Panc1 (cell line): ENCODE data around the gene TBC1D10A. TPM values are rescaled to one million over a fixed set of nuclear protein-coding genes. Genes with fewer than 3 reads are reported as not detected.

Experiments
- ATAC-seq: fragments of 200-7000 bp; cut with Tn5 transposase; 2 replicates; pipeline ENCODE4 v1.9.1; 2020; ENCODE audit warnings: mild to moderate bottlenecking, moderate library complexity
- BruUV-seq: library from RNA; stranded (reverse); fragments of 400-500 nt; replicated peaks from 2 replicates; lab custom pipeline; 2021; lab: Mats Ljungman, UMichigan
- CTCF ChIA-PET: fragments of 300-600 bp; sonication (Branson Sonifier 250); formaldehyde crosslinking; loops from one replicate; lab custom pipeline; 2022; ENCODE audit warnings: antibody characterized with exemption; lab: Charles Lee
- POLR2A ChIA-PET: fragments of 300-600 bp; sonication (Branson Sonifier 250); formaldehyde crosslinking; loops from one replicate; lab custom pipeline; 2022; ENCODE audit warnings: antibody characterized with exemption; lab: Charles Lee
- DNase-seq: peaks from one replicate; pipeline ENCODE4 v3.0.0-alpha.2; 2010; ENCODE audit warnings: low read depth, low spot score
- H3K27ac ChIP-seq: 2 replicates; pipeline ENCODE4 v1.5.1; 2011; ENCODE audit warnings: mild to moderate bottlenecking, low read length, inconsistent platforms
- H3K27me3 ChIP-seq: fragments of 200-500 bp; sonication (Bioruptor generic); 2 replicates; pipeline ENCODE4 v1.6.0; 2014; ENCODE audit warnings: low read length, inconsistent platforms; ENCODE audit not compliant: control insufficient read depth, insufficient read depth
- H3K36me3 ChIP-seq: fragments of 200-500 bp; sonication (Bioruptor generic); 2 replicates; pipeline ENCODE4 v1.5.1; 2014; ENCODE audit warnings: inconsistent platforms, mild to moderate bottlenecking, low read length, moderate library complexity; ENCODE audit not compliant: control insufficient read depth, insufficient read depth
- H3K4me1 ChIP-seq: 2 replicates; pipeline ENCODE4 v1.5.1; 2011; ENCODE audit warnings: inconsistent platforms, mild to moderate bottlenecking, low read length, moderate library complexity; ENCODE audit not compliant: control insufficient read depth, insufficient read depth
- H3K4me3 ChIP-seq, 2 experiments: 2 replicates each; pipeline ENCODE4 v1.5.1; 2011 to 2012; ENCODE audit warnings: low read depth in 2 of 2, low read length in 2 of 2, mild to moderate bottlenecking in 2 of 2, inconsistent platforms in 1 of 2, moderate library complexity in 1 of 2
- H3K9me3 ChIP-seq: fragments of 200-500 bp; sonication (Bioruptor generic); 2 replicates; pipeline ENCODE4 v1.5.1; 2014; ENCODE audit warnings: low read depth, mild to moderate bottlenecking, inconsistent platforms, low read length, moderate library complexity; ENCODE audit not compliant: control insufficient read depth, insufficient read depth
- POLR2AphosphoS5 ChIP-seq: IDR thresholded peaks from 2 replicates; pipeline ENCODE4 v1.6.1; 2012; ENCODE audit warnings: mild to moderate bottlenecking, low read depth, low read length, moderate library complexity
- SIN3A ChIP-seq: IDR thresholded peaks from 2 replicates; pipeline ENCODE4 v1.6.1; 2012; ENCODE audit warnings: low read depth, mild to moderate bottlenecking, low read length, moderate library complexity, borderline replicate concordance; ENCODE audit not compliant: insufficient read depth
- TCF7L2 ChIP-seq: IDR thresholded peaks from 2 replicates; pipeline ENCODE4 v1.6.1; 2011; ENCODE audit warnings: mild to moderate bottlenecking, low read depth, low read length, inconsistent platforms
- in situ Hi-C: cut with HindIII; loops from 2 replicates; pipeline ENCODE4 v1.10.0; 2016; ENCODE audit warnings: low sequenced_read_pairs, low pct_unique_long_range_greater_than_20kb
- intact Hi-C: fragments of 100-400 bp; cut with micrococcal nuclease; formaldehyde crosslinking; loops from one replicate; pipeline ENCODE4 v1.10.0; 2022; ENCODE audit not compliant: unreplicated experiment
- total RNA-seq: library from RNA; stranded (reverse); gene quantifications from one replicate; pipeline ENCODE4 v1.2.1, GENCODE V29; 2021; ENCODE audit not compliant: unreplicated experiment
- TF ChIP-seq, protein P1 (sequence below): fragments of 450-650 bp; IDR thresholded peaks from 2 replicates; pipeline ENCODE4 v1.5.1; 2017; ENCODE audit warnings: mild to moderate bottlenecking
- TF ChIP-seq, protein P2 (sequence below), 2 experiments: IDR thresholded peaks; 2 replicates each; pipeline ENCODE4 v1.6.1; 2011 to 2012; ENCODE audit warnings: low read depth in 2 of 2, control low read depth in 1 of 2, low read length in 1 of 2, mild to moderate bottlenecking in 1 of 2, moderate library complexity in 1 of 2; ENCODE audit not compliant: insufficient read depth in 1 of 2

The TBC1D10A gene
- total RNA-seq, 1 experiment from 2014 or later = 14.9 TPM

DNA sequence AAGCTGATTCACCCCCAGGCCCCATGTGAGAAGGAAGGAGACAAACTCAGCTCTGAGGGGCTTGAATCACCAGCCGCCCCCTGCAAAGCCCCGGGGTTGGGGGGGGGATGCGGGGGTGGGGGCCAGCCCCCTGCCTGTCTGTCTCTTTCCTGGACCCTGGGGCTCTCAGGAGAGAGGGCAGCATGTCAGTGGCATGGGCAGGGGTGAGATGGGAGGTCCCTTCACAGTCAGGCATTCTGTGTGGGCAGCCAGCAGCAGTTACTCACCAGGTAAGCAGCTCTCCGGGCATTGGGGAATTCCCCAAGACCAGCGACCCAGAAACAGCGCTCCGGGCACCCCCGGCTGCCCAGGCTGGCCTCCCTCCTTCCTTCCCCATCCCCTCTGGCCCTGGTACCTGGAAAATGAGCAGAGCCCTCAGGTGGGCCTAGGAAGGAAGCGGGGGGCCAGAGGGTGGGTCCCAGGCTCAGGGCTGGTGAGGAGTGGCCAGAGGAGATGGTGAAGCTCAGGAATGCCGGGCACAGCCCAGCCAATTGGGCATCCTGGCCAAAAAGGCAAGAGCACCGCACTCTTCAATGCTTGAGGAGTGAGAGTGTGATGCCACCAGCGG lies 76.0 kb downstream of the TBC1D10A start:
- ChIA-PET CTCF (interaction anchor here (0.6 to 1.1 kb wide), 2 partner anchors 38 to 940 kb away, joined by 3 to 4 read pairs; no protein-coding TSS in a partner anchor), POLR2A (interaction anchor here (0.6 kb wide), 2 partner anchors 37 to 115 kb away, joined by 3 to 4 read pairs; no protein-coding TSS in a partner anchor)
- H3K36me3 ChIP-seq = no peaks in the 10 kb centered on the region
- ATAC-seq (peak; percentile 33), DNase-seq (no peak)
- H3K27ac ChIP-seq = peak overlapping the region; percentile 89
- in situ Hi-C loops (no loop called here), intact Hi-C loops (no loop called here)
- no peaks in the 10 kb centered on the region for H3K9me3 ChIP-seq
- no peak for TF ChIP-seq TCF7L2
- TF ChIP-seq, protein P1, sequence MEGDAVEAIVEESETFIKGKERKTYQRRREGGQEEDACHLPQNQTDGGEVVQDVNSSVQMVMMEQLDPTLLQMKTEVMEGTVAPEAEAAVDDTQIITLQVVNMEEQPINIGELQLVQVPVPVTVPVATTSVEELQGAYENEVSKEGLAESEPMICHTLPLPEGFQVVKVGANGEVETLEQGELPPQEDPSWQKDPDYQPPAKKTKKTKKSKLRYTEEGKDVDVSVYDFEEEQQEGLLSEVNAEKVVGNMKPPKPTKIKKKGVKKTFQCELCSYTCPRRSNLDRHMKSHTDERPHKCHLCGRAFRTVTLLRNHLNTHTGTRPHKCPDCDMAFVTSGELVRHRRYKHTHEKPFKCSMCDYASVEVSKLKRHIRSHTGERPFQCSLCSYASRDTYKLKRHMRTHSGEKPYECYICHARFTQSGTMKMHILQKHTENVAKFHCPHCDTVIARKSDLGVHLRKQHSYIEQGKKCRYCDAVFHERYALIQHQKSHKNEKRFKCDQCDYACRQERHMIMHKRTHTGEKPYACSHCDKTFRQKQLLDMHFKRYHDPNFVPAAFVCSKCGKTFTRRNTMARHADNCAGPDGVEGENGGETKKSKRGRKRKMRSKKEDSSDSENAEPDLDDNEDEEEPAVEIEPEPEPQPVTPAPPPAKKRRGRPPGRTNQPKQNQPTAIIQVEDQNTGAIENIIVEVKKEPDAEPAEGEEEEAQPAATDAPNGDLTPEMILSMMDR = no peak
- TF ChIP-seq, protein P2, sequence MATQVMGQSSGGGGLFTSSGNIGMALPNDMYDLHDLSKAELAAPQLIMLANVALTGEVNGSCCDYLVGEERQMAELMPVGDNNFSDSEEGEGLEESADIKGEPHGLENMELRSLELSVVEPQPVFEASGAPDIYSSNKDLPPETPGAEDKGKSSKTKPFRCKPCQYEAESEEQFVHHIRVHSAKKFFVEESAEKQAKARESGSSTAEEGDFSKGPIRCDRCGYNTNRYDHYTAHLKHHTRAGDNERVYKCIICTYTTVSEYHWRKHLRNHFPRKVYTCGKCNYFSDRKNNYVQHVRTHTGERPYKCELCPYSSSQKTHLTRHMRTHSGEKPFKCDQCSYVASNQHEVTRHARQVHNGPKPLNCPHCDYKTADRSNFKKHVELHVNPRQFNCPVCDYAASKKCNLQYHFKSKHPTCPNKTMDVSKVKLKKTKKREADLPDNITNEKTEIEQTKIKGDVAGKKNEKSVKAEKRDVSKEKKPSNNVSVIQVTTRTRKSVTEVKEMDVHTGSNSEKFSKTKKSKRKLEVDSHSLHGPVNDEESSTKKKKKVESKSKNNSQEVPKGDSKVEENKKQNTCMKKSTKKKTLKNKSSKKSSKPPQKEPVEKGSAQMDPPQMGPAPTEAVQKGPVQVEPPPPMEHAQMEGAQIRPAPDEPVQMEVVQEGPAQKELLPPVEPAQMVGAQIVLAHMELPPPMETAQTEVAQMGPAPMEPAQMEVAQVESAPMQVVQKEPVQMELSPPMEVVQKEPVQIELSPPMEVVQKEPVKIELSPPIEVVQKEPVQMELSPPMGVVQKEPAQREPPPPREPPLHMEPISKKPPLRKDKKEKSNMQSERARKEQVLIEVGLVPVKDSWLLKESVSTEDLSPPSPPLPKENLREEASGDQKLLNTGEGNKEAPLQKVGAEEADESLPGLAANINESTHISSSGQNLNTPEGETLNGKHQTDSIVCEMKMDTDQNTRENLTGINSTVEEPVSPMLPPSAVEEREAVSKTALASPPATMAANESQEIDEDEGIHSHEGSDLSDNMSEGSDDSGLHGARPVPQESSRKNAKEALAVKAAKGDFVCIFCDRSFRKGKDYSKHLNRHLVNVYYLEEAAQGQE (IDR thresholded peaks at IDR 0.05; ENCODE audit: insufficient read depth in 1 of 2, low read depth in 2 of 2, low read length in 1 of 2) = no peak
- H3K4me1 ChIP-seq = peaks cover 80% of the 10 kb centered on the region
- H3K4me3 ChIP-seq = no peak overlapping the region
- BruUV-seq = no TSS peak
- H3K27me3 ChIP-seq = no peaks in the 10 kb centered on the region

DNA sequence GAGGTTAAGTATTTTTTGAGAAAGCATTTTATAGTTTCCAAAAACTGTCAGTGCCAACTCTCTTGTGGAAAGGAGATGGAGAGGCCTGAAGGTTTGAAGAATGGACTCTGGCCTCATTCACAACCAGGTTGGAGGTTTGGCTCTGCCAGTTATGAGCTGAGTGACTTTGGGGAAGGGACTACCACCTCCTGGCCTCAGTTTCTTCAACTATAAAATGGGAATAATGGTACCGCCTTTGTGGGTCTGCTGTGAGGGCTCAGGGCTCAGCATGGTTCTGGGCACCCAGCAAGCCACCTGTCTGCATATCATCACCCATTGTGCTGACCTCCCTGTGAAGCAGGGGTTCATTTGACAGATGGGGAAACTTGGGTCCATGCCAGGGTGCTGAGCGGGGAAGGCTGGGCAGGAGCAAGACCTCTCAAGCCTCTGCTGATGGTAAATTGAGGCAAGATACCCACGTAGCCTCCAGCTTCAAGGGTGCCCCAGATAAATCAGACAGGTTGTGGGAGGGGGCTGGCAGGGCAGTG lies 76.6 kb downstream of the TBC1D10A start:
- no peak overlapping the region for H3K4me3 ChIP-seq
- intact Hi-C loops = no loop called here
- H3K27ac ChIP-seq = peak overlapping the region; percentile 95
- H3K27me3 ChIP-seq = no peaks in the 10 kb centered on the region
- H3K9me3 ChIP-seq = no peaks in the 10 kb centered on the region
- no peaks in the 10 kb centered on the region for H3K36me3 ChIP-seq
- BruUV-seq = no TSS peak
- ChIA-PET POLR2A (interaction anchor here (0.6 kb wide), 2 partner anchors 38 to 114 kb away, joined by 3 to 4 read pairs; no protein-coding TSS in a partner anchor), CTCF (interaction anchor here (0.6 kb wide), 1 partner anchor 940 kb away, joined by 4 read pairs; no protein-coding TSS in a partner anchor)
- peaks cover 83% of the 10 kb centered on the region for H3K4me1 ChIP-seq
- DNase-seq (no peak), ATAC-seq (no peak)
- in situ Hi-C loops = no loop called here
- TF ChIP-seq TCF7L2 = no peak
- no peak for TF ChIP-seq SIN3A
- TF ChIP-seq, protein P2 (IDR thresholded peaks at IDR 0.05; ENCODE audit: insufficient read depth in 1 of 2, low read depth in 2 of 2, low read length in 1 of 2) = no peak
- TF ChIP-seq, protein P1 = no peak
- no peak; the same call in 1 of the 2 replicates for TF ChIP-seq POLR2AphosphoS5
